ENCODE measurements around the gene ABCD4. TPM values are rescaled to one million over a fixed set of nuclear protein-coding genes. Genes with fewer than 3 reads are reported as not detected.
A peak's percentile ranks its signal among the peaks of the same experiment; 100 is the strongest.
"Not testable (repeated sequence)": the region's sequence is repeated elsewhere in the genome, so short reads cannot be mapped to it uniquely, and the experiment has no call there.

The ABCD4 gene
- total RNA-seq, 1 donor from 2014 or later: 58.6 TPM

DNA sequence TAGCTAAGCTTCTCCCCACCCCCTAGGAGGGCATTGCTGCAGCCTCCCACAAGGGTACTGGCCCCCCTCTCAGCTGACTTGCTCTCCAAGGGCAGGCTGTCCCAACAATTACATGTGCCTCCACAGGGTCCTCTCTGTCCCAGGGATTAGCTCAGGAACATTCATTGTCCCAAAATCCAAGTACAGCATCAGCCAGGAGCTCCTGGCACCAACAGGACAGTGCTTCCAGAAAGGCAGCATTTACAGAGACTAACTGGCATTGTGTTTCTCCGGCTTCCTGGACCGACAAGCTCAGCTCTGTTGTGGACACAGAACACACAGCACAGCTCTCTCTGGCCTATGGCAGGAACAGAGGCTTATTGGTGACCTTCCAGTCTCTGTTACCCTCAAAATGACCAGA, 21.7 kb downstream of the ABCD4 start:
- DNase-seq (ENCODE audit: extremely low spot score, unreplicated experiment): no peak
- no peak overlapping the region for H3K4me3 Mint-ChIP-seq (ENCODE audit: unreplicated experiment)
- H3K27me3 Mint-ChIP-seq (ENCODE audit: unreplicated experiment): no peaks in the 10 kb centered on the region
- H3K36me3 Mint-ChIP-seq (ENCODE audit: unreplicated experiment): peaks cover 35% of the 10 kb centered on the region
- H3K27ac Mint-ChIP-seq (ENCODE audit: unreplicated experiment): no peak overlapping the region
- peaks cover 11% of the 10 kb centered on the region for H3K9me3 Mint-ChIP-seq (ENCODE audit: unreplicated experiment)
- TF ChIP-seq, protein P1, sequence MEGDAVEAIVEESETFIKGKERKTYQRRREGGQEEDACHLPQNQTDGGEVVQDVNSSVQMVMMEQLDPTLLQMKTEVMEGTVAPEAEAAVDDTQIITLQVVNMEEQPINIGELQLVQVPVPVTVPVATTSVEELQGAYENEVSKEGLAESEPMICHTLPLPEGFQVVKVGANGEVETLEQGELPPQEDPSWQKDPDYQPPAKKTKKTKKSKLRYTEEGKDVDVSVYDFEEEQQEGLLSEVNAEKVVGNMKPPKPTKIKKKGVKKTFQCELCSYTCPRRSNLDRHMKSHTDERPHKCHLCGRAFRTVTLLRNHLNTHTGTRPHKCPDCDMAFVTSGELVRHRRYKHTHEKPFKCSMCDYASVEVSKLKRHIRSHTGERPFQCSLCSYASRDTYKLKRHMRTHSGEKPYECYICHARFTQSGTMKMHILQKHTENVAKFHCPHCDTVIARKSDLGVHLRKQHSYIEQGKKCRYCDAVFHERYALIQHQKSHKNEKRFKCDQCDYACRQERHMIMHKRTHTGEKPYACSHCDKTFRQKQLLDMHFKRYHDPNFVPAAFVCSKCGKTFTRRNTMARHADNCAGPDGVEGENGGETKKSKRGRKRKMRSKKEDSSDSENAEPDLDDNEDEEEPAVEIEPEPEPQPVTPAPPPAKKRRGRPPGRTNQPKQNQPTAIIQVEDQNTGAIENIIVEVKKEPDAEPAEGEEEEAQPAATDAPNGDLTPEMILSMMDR (IDR thresholded peaks at IDR 0.05): no peak
- no peaks in the 10 kb centered on the region for H3K4me1 Mint-ChIP-seq (ENCODE audit: unreplicated experiment)

DNA sequence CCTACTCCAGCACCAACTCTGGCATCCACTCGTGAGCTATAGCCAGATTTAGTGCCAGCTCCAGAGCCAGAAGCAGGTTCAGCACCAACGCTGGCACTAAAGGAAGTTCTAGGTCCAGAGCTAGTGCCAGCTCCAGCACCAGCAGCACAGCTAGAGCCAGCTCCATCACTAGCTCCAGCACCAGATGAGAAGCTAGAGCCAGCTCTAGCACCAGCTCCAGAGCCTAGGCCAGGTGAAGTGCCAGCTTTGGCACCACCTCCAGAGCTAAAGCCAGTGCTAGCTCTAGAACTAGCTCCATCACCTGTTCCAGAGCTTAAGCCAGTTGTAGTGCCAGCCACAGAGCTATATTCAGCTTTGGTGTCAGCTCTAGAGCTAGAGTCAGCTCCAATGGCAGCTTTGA, 24.7 kb downstream of the ABCD4 start:
- H3K4me3 Mint-ChIP-seq (ENCODE audit: unreplicated experiment): no peak overlapping the region
- no peak for DNase-seq (ENCODE audit: extremely low spot score, unreplicated experiment)
- peaks cover 15% of the 10 kb centered on the region for H3K36me3 Mint-ChIP-seq (ENCODE audit: unreplicated experiment)
- TF ChIP-seq, protein P1 (IDR thresholded peaks at IDR 0.05): no peak
- H3K4me1 Mint-ChIP-seq (ENCODE audit: unreplicated experiment): peaks cover 8% of the 10 kb centered on the region
- H3K9me3 Mint-ChIP-seq (ENCODE audit: unreplicated experiment): peaks cover 11% of the 10 kb centered on the region
- H3K27ac Mint-ChIP-seq (ENCODE audit: unreplicated experiment): no peak overlapping the region
- H3K27me3 Mint-ChIP-seq (ENCODE audit: unreplicated experiment): peaks cover 4% of the 10 kb centered on the region

DNA sequence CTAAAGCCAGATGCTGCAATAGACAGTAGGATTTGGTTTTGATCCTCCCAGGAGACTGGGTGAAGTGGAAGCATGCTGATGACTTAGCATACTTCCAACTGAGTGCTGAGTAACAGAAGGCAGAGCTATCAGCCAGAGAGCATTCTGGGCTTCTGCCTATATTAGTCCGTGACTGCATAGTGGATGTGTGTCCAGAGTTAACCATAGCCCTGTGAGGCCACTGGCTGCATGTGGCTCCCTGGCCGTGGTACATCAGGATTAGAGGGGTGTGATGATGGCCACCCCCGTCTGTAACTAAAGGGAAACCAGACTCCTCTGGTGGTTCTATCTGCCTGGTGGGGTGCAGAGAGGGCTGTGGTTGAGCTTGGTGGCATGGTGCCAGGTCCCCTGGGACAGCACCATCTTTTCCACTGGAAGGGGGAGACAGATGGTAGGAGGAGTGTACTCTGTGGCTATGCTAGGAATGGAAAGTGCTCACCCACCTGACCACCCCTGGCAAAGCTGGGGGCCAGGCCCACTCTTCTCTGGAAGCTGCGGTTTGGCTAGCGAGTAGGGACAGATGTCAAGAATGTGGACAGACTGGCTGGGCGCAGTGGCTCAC, 27.4 kb downstream of the ABCD4 start:
- peaks cover 6% of the 10 kb centered on the region for H3K9me3 Mint-ChIP-seq (ENCODE audit: unreplicated experiment)
- H3K4me1 Mint-ChIP-seq (ENCODE audit: unreplicated experiment): peaks cover 13% of the 10 kb centered on the region
- peak overlapping the region; percentile 11 for H3K27ac Mint-ChIP-seq (ENCODE audit: unreplicated experiment)
- no peak overlapping the region for H3K4me3 Mint-ChIP-seq (ENCODE audit: unreplicated experiment)
- H3K27me3 Mint-ChIP-seq (ENCODE audit: unreplicated experiment): peaks cover 13% of the 10 kb centered on the region
- TF ChIP-seq, protein P1 (IDR thresholded peaks at IDR 0.05): no peak
- H3K36me3 Mint-ChIP-seq (ENCODE audit: unreplicated experiment): peaks cover 5% of the 10 kb centered on the region
- DNase-seq (ENCODE audit: extremely low spot score, unreplicated experiment): no peak

DNA sequence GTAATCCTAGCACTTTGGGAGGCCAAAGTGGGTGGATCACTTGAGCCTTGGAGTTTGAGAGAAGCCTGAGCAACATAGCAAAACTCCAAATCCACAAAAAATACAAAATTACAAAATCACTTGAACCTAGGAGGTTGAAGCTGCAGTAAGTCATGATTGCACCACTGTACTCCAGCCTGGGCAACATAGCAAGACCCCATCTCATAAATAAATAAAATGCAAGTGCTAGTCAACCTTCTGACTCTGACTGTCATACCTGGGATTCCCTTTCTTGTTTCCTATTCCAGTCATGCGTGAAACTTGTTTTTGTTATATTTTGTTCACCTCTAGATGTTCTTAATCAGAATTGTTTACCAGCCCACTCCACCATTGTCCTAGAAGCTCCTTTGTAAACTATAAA, 31.4 kb downstream of the ABCD4 start:
- no peak for DNase-seq (ENCODE audit: extremely low spot score, unreplicated experiment)
- Mint-ChIP-seq H3K36me3 (ENCODE audit: unreplicated experiment) (no peaks in the 10 kb centered on the region), H3K9me3 (ENCODE audit: unreplicated experiment) (no peaks in the 10 kb centered on the region), H3K27ac (ENCODE audit: unreplicated experiment) (no peak overlapping the region), H3K27me3 (ENCODE audit: unreplicated experiment) (peaks cover 13% of the 10 kb centered on the region), H3K4me1 (ENCODE audit: unreplicated experiment) (peaks cover 17% of the 10 kb centered on the region), H3K4me3 (ENCODE audit: unreplicated experiment) (no peak overlapping the region)
- TF ChIP-seq, protein P1 (IDR thresholded peaks at IDR 0.05): no peak

DNA sequence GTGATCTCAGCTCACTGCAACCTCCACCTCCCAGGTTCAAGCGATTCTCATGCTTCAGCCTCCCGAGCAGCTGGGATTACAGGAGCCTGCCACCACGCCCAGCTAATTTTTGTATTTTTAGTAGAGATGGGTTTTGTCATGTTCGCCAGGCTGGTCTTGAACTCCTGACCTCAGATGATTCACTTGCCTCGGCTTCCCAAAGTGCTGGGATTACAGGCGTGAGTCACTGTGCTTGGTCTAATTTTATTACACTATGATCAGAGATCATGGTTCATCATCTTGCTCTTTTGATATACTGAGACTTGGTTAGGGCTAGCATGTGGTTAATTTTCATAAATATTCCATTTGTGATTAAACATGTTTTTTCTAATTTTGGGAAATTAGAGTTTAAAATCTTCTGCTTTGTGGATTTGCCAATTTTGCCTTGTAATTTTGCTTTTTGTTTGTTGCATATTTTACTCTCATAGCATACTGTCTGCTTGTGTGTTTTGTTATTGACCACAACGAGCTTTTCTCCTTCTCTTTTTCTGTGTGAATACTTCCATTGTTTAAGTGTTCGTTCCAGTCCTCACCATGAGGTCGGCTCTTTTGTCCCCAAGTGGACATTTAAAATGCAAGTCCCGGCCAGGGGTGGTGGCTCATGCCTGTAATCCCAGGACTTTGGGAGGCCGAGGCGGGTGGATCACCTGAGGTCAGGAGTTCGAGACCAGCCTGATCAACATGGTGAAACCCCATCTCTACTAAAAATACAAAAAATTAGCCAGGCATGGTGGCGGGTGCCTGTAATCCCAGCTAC, 32.2 kb downstream of the ABCD4 start:
- DNase-seq (ENCODE audit: extremely low spot score, unreplicated experiment); H3K9me3 Mint-ChIP-seq (ENCODE audit: unreplicated experiment); H3K36me3 Mint-ChIP-seq (ENCODE audit: unreplicated experiment); H3K4me3 Mint-ChIP-seq (ENCODE audit: unreplicated experiment); H3K27ac Mint-ChIP-seq (ENCODE audit: unreplicated experiment): not testable (repeated sequence)
- H3K4me1 Mint-ChIP-seq (ENCODE audit: unreplicated experiment): peaks cover 16% of the 10 kb centered on the region
- peaks cover 13% of the 10 kb centered on the region for H3K27me3 Mint-ChIP-seq (ENCODE audit: unreplicated experiment)
